Measurements from ENCODE around the gene PMM2.
"Not testable (repeated sequence)": the region's sequence is repeated elsewhere in the genome, so short reads cannot be mapped to it uniquely, and the experiment has no call there.

The PMM2 gene

GRCh38 chr16:8822403-8822802 lies 24.8 kb downstream of the PMM2 start:
- DNase-seq: no peak

DNA sequence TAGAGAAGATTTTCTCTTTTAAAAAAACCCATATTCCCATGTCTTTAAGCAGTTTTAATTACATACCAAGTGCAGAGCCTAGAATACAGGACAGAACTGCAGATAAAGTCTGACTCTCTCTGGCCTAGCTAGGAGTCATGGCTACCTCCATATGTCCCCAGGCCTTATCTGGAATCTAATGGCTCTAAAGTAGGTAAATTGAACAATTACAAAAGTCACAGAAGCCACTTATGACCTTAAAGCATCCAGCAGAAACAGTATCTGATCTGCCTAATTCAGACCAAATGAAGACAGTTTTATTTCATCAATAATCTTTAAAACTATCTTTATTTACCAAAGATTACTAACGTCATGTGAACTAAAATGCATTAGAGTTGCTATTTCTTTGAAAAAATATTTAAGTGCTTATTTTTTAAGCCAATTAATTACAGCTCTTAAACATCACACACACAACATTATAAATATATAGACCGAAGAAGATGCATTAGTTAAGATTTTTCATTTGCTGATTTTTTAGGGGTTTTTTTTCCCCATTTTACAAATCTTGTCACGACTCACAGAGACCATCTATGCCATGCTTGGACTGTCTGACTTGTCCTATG lies 28.7 kb downstream of the PMM2 start:
- DNase-seq: no peak

DNA sequence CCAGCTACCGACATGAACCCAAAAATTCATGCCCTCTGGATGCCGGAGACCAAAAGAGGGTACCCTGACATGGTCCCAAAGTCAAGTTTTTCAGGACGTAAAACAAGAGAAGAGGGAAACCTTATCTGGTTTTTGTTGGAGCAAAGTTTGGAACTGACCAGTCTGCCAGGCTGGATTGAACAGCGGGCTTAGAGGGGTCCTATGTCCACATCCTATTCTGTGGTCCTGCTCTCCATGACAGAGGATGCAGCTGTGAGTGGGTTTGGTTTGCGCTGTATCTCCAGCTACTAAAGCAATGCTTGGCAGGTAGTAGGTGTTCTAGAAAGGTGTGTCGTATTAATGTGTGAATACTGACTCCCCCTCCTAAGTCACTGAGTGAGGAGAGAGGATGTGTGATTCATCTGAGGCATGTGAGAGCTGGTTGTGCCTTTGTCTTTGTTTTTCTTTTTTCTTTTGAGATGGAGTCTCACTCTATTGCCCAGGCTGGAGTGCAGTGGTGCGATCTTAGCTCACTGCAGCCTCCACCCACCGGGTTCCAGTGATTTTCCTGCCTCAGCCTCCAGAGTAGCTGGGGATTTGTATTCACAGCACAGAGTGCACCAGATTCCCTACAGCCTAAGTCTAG lies 31.0 kb downstream of the PMM2 start:
- no peak for DNase-seq

DNA sequence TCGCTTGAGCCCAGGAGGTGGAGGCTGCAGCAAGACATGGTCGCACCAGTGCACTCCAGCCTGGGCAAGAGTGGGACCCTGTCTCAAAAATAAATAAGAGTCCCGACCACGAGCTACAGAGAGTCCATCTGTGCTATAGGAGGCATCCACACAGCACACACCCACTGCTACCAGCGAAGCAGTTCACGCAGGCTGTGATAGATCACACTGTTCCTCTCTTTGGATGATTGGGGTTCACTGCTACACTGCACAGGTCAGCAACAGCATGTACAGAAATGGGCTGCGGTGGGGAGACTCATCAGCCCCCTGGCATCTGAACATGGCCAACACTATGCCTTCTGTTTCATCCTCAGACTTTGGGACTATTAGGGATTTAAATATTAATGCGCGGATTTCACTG lies 33.8 kb downstream of the PMM2 start:
- no peak for DNase-seq

GRCh38 chr16:8831871-8832716 lies 34.5 kb downstream of the PMM2 start:
- DNase-seq: no peak

DNA sequence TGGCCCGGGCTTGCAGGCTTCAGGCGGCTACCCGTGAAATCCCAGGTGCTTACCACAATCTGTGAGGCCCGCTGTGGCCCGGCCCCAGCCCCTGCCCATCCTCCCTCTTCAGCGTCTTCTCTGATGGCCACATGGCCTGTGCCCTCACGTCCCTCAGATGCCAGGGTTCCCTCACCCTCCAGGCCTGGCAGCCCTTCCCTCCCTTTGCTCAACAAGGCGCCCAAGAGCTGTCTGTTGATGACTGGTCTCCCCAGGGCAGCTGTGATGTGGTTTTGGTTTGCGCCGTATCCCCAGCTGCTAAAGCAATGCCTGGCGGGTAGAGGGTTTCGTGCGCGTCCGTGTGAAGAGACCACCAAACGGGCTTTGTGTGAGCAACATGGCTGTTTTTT lies 35.1 kb downstream of the PMM2 start:
- DNase-seq: no peak

GRCh38 chr16:8836797-8837196 lies 39.2 kb downstream of the PMM2 start:
- DNase-seq: not testable (repeated sequence)

DNA sequence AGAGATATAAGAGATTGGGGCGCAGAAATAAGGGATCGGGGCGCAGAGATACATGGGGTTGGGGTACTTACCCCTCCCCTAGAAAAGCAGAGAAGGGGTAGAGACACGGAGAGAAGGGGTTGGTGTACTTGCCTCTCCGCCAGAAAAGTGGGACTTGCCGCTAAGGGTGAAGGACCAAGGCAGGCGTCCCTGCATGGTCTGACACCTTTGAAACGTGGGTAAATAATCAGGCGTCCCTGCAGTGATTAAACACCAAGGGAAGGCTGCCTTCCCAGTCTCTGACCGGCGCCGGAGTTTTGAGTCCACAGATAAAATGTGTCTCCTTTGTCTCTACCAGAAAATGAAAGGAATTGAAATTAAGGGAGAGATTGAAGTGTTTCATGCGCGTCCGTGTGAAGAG lies 40.0 kb downstream of the PMM2 start:
- DNase-seq: not testable (repeated sequence)

DNA sequence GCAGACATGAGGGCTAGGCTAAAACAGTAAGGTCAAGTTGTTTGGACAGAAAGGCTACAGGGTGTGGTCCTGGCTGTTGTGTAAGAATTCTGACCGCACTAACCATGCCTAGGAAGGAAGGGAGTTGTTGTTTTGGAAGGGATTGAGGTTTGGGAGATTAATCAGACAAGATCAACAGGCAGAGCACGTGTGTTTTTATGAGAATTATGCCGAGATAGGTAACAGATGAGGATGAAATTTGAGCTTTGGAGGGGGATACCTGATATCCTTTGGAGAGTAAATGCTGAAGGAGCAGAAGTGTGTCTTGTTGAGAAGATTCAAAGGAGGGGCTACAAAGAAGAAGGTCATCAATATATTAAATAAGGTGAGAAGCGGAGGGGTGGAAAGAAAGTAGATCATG lies 44.4 kb downstream of the PMM2 start:
- DNase-seq: not testable (repeated sequence)

- not testable (repeated sequence) for DNase-seq
Observed at GRCh38 chr16:8843296-8843695, 45.7 kb downstream of the PMM2 start.

DNA sequence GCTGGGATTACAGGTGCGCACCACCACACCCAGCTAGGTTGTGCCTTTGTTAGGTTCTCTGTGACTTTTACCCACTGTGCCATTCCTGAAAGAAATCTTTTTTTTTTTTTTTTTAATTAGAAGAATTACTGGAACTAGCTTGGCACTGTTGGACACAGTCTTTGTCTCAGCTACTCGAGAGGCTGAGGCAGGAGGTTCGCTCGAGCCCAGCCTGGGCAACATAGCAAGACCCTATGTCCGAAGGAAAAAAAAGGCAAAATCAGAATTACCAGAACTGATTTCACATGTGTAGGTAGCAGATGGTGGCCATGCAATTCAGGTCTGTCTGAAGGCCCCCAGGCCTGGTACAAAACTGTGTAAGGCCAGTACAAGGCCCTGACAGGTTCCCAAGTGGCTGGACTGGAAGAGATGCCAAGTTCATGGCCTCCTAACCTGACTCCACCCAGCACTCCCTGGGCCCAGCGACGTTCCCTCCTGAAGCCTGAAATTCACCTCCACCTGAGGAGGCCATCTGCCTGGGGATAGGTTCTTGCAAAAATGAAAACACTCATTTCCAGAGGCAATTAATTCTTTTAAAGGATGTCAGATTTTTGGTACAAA lies 48.2 kb downstream of the PMM2 start:
- DNase-seq: no peak

DNA sequence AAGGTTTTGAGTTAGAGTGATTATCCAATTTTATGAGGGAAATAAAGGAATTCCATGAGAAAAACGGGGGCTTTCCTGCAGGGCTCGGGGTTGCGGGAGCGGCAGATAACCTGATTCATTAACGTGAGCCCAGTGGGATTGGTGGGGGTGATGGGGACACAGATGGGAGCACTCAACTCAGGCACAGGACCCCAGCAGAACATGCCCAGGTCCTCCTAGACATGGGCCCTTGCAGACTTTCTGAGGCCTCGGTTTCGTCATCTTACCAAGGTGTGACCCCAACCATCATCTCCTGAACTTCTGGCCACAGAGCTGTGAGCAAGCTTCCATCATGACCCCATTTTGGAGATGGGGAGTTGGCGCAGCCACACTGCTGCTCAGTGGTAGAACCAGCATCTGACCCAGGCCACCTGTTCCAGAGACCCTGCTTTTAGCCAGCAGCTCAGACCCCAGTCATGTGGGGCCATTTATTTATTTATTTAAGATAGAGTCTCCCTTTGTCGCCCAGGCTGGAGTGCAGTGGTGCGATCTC lies 48.8 kb downstream of the PMM2 start:
- DNase-seq: no peak

GRCh38 chr16:8847145-8847544 lies 49.5 kb downstream of the PMM2 start:
- no peak for DNase-seq

DNA sequence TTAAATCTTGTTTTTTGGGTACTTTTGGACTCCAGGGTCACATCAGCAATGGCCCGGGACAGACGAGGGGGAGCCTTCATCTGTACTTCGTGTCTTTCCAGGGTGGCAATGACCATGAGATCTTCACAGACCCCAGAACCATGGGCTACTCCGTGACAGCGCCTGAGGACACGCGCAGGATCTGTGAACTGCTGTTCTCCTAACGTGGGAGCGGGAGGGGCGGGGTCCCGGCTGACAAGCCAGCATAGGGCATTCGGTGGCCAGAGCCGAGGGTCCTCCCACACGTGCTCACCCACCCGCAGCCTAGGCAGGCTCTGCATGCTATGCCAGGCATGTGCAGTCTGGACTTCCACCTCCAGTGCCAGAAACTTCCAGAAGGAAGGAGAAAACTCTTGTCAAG lies 50.0 kb downstream of the PMM2 start:
- no peak for DNase-seq

GRCh38 chr16:8848231-8848938 lies 50.7 kb downstream of the PMM2 start:
- no peak for DNase-seq

DNA sequence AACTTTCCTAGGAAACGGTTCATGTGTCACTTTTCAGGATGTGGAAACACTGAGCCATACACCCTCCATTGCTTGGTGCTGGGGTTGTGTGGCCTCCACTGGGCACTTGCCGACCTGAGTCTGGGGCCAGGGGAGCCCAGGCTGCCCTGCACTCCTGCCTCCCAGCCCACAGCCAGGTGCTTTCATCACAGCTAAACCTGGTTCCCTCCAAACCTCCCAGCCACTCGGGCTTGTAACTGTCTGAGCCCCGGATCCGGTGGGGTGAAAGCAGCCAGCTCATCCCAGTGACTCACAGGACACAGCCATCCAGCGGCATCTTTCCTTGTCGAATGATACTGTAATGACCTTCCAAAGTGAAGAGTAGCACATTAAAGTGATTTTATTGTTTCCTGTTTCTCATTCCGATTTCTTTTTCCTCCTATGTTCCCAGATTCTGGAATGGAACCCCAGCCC lies 51.3 kb downstream of the PMM2 start:
- no peak for DNase-seq

DNA sequence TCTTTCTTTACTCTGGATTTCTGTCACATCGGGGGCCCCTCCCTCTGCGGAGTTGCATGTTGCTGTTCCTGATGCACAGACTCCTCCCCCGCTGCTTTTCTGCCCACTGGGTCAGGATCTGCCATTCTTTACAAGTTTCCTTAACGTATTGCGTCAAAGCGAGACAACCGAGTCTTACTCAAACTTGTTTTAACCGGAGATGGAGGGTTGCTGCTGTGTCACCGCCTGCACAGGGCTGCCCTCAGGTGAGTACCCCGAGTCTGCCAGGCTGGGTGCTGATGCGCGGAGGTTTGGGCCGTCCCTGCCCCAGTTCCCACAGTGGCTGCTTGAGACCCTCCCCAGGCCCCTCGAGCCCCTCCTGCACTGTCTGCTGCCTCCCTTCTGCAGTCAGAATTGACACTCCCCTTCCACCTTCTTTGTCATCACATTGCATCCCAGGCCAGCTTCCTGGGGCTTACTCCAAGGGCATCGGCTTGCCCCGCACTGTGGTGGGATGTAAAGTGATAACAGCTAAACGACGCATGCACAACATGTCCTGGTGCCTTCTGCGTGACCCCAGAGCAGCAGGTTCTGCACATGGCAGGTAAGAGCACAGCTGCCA lies 51.9 kb downstream of the PMM2 start:
- DNase-seq: no peak

DNA sequence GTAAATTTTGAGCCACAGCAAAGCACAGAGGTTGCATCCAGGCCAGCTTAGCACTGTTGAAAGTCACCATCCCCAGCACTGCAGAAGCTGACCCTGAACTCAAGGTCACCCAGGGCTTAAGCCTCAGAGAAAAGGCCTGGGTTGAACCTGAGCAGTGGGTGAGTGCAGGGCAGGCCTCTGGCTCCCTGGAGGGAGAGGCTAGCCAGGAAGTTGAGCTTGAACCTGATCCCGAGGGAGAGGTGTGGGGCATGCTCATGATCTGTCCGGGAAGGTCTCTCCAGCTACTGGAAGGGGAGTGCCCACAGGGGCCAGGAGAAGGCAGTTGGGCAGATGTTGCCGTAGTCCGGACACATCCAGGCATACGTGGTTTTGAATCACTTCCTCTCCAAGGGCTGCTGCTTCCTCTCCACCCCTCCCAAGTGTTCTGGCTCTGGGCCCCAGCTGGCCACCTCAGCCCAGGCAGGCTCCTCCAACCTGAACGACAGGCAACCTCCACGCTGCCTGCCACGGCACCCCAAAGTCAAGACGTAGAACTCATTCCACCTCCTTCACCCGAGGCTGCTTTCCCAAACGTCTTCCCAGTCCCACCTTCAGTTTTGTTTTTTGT lies 52.7 kb downstream of the PMM2 start:
- DNase-seq: no peak

DNA sequence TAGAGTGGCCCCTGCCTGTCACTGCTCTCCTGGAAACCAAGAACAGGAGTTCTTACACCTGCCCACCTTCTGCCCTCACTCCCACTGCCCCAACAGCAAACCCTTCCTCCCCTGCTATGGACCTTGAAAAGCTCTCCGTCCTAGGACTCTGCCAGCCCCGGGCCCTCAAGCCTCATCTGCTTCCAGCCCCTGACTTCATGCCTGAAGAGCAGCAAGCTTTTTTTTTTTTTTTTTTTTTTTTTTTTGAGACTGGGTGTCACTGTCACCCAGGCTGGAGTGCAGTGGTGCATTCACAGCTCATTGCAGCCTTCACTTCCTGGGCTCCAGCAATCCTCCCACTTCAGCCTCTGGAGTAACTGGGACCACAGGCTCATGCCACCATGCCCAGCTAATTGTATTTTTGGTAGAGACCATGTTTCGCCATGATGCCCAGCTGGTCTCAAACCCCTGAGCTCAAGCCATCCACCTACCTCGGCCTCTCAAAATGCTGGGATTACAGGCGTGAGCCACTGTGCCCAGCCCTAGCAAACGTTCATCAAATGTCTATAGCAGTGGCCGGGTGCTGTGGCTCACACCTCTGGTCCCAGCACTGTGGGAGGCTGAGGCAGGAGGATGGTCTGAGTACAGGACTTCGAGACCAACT lies 54.2 kb downstream of the PMM2 start:
- DNase-seq: no peak

DNA sequence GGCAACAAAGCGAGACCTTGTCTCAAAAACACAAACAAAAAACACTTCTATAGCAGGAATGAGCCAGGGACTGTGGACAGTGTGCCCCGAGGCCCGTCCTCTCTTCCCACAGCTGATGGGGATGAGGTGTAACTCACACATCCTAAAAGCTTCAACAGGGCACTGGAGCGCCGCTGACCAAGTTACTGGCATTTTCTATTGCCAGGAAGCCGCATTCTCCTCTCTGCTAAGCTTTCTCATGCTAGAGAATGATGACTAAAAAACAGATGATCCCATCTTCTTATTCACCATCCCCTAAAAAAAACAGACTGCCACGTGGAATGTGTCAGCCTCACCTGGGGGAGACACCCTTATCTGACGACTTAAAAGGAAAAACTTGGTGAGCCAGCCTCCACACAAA lies 54.9 kb downstream of the PMM2 start:
- no peak for DNase-seq

GRCh38 chr16:8853150-8853549 lies 55.5 kb downstream of the PMM2 start:
- DNase-seq: no peak

Data from NCI-H2081 (cell line).